ENCODE measurements around the gene LASP1.

GRCh38 chr17:38894276-38894675 is 24.4 kb downstream of the LASP1 start:
- no peak for TF ChIP-seq RFX5 (IDR thresholded peaks at IDR 0.05; ENCODE audit: low read length)
- TF ChIP-seq SMC3 (IDR thresholded peaks at IDR 0.05; ENCODE audit: low read depth, low read length) = no peak
- TF ChIP-seq, protein P1, sequence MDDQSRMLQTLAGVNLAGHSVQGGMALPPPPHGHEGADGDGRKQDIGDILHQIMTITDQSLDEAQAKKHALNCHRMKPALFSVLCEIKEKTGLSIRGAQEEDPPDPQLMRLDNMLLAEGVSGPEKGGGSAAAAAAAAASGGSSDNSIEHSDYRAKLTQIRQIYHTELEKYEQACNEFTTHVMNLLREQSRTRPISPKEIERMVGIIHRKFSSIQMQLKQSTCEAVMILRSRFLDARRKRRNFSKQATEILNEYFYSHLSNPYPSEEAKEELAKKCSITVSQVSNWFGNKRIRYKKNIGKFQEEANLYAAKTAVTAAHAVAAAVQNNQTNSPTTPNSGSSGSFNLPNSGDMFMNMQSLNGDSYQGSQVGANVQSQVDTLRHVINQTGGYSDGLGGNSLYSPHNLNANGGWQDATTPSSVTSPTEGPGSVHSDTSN (IDR thresholded peaks at IDR 0.05) = no peak
- TF ChIP-seq, protein P2, sequence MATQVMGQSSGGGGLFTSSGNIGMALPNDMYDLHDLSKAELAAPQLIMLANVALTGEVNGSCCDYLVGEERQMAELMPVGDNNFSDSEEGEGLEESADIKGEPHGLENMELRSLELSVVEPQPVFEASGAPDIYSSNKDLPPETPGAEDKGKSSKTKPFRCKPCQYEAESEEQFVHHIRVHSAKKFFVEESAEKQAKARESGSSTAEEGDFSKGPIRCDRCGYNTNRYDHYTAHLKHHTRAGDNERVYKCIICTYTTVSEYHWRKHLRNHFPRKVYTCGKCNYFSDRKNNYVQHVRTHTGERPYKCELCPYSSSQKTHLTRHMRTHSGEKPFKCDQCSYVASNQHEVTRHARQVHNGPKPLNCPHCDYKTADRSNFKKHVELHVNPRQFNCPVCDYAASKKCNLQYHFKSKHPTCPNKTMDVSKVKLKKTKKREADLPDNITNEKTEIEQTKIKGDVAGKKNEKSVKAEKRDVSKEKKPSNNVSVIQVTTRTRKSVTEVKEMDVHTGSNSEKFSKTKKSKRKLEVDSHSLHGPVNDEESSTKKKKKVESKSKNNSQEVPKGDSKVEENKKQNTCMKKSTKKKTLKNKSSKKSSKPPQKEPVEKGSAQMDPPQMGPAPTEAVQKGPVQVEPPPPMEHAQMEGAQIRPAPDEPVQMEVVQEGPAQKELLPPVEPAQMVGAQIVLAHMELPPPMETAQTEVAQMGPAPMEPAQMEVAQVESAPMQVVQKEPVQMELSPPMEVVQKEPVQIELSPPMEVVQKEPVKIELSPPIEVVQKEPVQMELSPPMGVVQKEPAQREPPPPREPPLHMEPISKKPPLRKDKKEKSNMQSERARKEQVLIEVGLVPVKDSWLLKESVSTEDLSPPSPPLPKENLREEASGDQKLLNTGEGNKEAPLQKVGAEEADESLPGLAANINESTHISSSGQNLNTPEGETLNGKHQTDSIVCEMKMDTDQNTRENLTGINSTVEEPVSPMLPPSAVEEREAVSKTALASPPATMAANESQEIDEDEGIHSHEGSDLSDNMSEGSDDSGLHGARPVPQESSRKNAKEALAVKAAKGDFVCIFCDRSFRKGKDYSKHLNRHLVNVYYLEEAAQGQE (IDR thresholded peaks at IDR 0.05; ENCODE audit: low read depth, low read length) = no peak
- no peak for TF ChIP-seq JUND (IDR thresholded peaks at IDR 0.05)
- no peak for TF ChIP-seq POLR2AphosphoS5 (IDR thresholded peaks at IDR 0.05; ENCODE audit: low read depth, low read length)
- TF ChIP-seq MXI1 (IDR thresholded peaks at IDR 0.05; ENCODE audit: low read depth, low read length) = no peak
- TF ChIP-seq CTCF (IDR thresholded peaks at IDR 0.05) = no peak
- no peak for TF ChIP-seq RAD21 (IDR thresholded peaks at IDR 0.05; ENCODE audit: low read length)
- no peak for TF ChIP-seq YY1 (IDR thresholded peaks at IDR 0.05; ENCODE audit: low read depth)
- TF ChIP-seq, protein P3, sequence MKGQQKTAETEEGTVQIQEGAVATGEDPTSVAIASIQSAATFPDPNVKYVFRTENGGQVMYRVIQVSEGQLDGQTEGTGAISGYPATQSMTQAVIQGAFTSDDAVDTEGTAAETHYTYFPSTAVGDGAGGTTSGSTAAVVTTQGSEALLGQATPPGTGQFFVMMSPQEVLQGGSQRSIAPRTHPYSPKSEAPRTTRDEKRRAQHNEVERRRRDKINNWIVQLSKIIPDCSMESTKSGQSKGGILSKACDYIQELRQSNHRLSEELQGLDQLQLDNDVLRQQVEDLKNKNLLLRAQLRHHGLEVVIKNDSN (IDR thresholded peaks at IDR 0.05; ENCODE audit: borderline replicate concordance, low read depth) = no peak
- TF ChIP-seq RCOR1 (IDR thresholded peaks at IDR 0.05; ENCODE audit: low read length) = no peak
- TF ChIP-seq EZH2phosphoT487 (IDR thresholded peaks at IDR 0.05; ENCODE audit: borderline replicate concordance, low read depth) = no peak

All from SK-N-SH (cell line).